Transverse colon (tissue), 4 donors: ENCODE measurements around the gene PTGFRN. TPM values are rescaled to one million over a fixed set of nuclear protein-coding genes. Genes with fewer than 3 reads are reported as not detected.

Experiments used
- DNase-seq: peaks from one replicate; pipeline ENCODE4 v3.0.0-alpha.2; 2019
- H3K27ac ChIP-seq, 4 donors: fragments of 200-600 bp; sonication (generic); 2 replicates each; pipeline ENCODE4 v1.5.1; 2016 to 2018; ENCODE audit warnings: inconsistent platforms in 4 of 4
- H3K27me3 ChIP-seq: fragments of 200-600 bp; sonication (generic); 2 replicates; pipeline ENCODE4 v1.5.1; 2017; ENCODE audit warnings: inconsistent platforms
- H3K36me3 ChIP-seq, 4 donors: fragments of 200-600 bp; sonication (generic); 2 replicates each; pipeline ENCODE4 v1.5.1; 2017 to 2019; ENCODE audit warnings: inconsistent platforms in 4 of 4
- H3K4me1 ChIP-seq, 4 donors: fragments of 200-600 bp; sonication (generic); 2 replicates each; pipeline ENCODE4 v1.5.1; 2017 to 2020; ENCODE audit warnings: inconsistent platforms in 4 of 4
- H3K4me3 ChIP-seq, 4 donors: fragments of 200-600 bp; sonication (generic); 1 replicate in 1 of 4; 2 replicates in 3 of 4; pipeline versions ENCODE4 v1.5.1 to v1.6.1; 2017 to 2019; ENCODE audit warnings: inconsistent platforms in 4 of 4
- H3K9me3 ChIP-seq, 2 donors: fragments of 200-600 bp; sonication (generic); 2 replicates each; pipeline ENCODE4 v1.5.1; 2017 to 2019; ENCODE audit warnings: inconsistent platforms in 2 of 2
- CTCF ChIP-seq, 5 experiments: fragments of 200-600 bp in 3 of 5; fragments of 450-650 bp in 2 of 5; sonication (generic) in 3 of 5; IDR thresholded peaks; 1 replicate in 2 of 5; 2 replicates in 3 of 5; pipeline ENCODE4 v1.5.1; 2016 to 2017; ENCODE audit warnings: antibody characterized with exemption in 5 of 5, inconsistent platforms in 3 of 5, mild to moderate bottlenecking in 2 of 5, moderate library complexity in 1 of 5
- EP300 ChIP-seq: sonication (generic); formaldehyde crosslinking; IDR thresholded peaks from one replicate; pipeline ENCODE4 v1.6.1; 2017; ENCODE audit warnings: antibody characterized with exemption, low read depth
- POLR2A ChIP-seq: fragments of 450-650 bp; IDR thresholded peaks from one replicate; pipeline ENCODE4 v1.6.1; 2016; ENCODE audit warnings: antibody characterized with exemption, mild to moderate bottlenecking, moderate library complexity
- POLR2AphosphoS5 ChIP-seq, 3 donors: sonication (generic); formaldehyde crosslinking; IDR thresholded peaks; one replicate each; pipeline ENCODE4 v1.6.1; 2016; ENCODE audit warnings: antibody characterized with exemption in 3 of 3
- WGBS, 2 donors: methylation state at CpG; one replicate each; pipeline ENCODE4 v1.1.5; 2018; ENCODE audit warnings: low coverage in 1 of 2; 5-methylcytosine and 5-hydroxymethylcytosine counted together
- in situ Hi-C, 4 donors: fragments of 200-750 bp; cut with MboI; loops; one replicate each; pipeline versions ENCODE4 v1.15.0 to v1.15.1; 2017; ENCODE audit warnings: low sequenced_read_pairs in 3 of 4, low pct_ligation_motif_present in 1 of 4, low pct_unique_long_range_greater_than_20kb in 1 of 4
- intact Hi-C: fragments of 100-400 bp; cut with DNase I; formaldehyde crosslinking; loops from one replicate; pipeline ENCODE4 v1.15.1; 2023; ENCODE audit warnings: low total_unique reads
- total RNA-seq, 4 donors: library from RNA; depleted of rRNA; stranded (reverse); fragments of >200 nt; gene quantifications; one replicate each; pipeline ENCODE4 v1.1.0, GENCODE V29; 2016

Gene PTGFRN
- total RNA-seq, 4 donors from 2014 or later, result 39.6 to 98.9 (median 73.9) TPM

GRCh38 chr1:117017648-117018047 lies 107.9 kb downstream of the PTGFRN start:
- Histone ChIP-seq H3K36me3 (no peaks in the 10 kb centered on the region), H3K27ac (no peak overlapping the region), H3K27me3 (no peaks in the 10 kb centered on the region), H3K4me1 (no peaks in the 10 kb centered on the region), H3K4me3 (no peak overlapping the region), H3K9me3 (no peaks in the 10 kb centered on the region)
- TF ChIP-seq CTCF (IDR thresholded peaks at IDR 0.05) (no peak), EP300 (no peak), POLR2A (no peak), POLR2AphosphoS5 (IDR thresholded peaks at IDR 0.05) (no peak)
- in situ Hi-C loops, result no loop called here
- WGBS, 2 donors, result 29% methylated on average over 3 of the region's 3 CpGs; no CpG with 5 or more reads in 1 of the 2 donors
- intact Hi-C loops, result no loop called here
- DNase-seq, result no peak

- Histone ChIP-seq H3K36me3 (no peaks in the 10 kb centered on the region), H3K27me3 (no peaks in the 10 kb centered on the region), H3K4me3 (no peak overlapping the region), H3K27ac (no peak overlapping the region), H3K4me1 (no peaks in the 10 kb centered on the region), H3K9me3 (no peaks in the 10 kb centered on the region)
- TF ChIP-seq POLR2AphosphoS5 (IDR thresholded peaks at IDR 0.05) (no peak), POLR2A (no peak), EP300 (no peak), CTCF (IDR thresholded peaks at IDR 0.05) (no peak)
- DNase-seq, result no peak
- in situ Hi-C loops (no loop called here), intact Hi-C loops (no loop called here)
- 36% methylated on average over 1 of the region's 1 CpG; no CpG with 5 or more reads in 1 of the 2 donors for WGBS, 2 donors
These were observed 110.9 kb downstream of the PTGFRN start for GRCh38 chr1:117020526-117021156.

DNA sequence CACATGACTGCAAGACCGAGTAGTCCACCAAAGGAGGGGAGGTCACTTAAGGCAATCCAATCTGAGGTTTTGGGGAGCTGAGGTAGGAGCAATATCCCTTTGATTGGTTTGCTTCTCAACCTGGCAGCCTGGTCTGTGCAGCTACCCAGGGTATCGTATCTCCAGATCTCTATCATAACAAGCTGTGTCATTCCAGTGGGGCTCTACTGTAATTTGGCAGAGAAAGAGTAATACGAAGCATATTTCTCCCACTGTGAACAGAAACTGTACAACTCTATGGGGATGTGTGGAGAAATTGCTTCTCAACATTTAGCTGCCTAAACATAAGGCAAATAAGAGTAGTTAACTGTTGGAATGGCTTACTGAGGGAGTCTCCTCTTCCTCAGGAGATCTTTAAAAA lies 112.4 kb downstream of the PTGFRN start:
- Histone ChIP-seq H3K4me1 (no peaks in the 10 kb centered on the region), H3K4me3 (no peak overlapping the region), H3K36me3 (no peaks in the 10 kb centered on the region), H3K27ac (no peak overlapping the region), H3K9me3 (no peaks in the 10 kb centered on the region), H3K27me3 (no peaks in the 10 kb centered on the region)
- WGBS, 2 donors, result 74 to 100% methylated on average over 1 to 3 of the region's 3 CpGs
- in situ Hi-C loops, result no loop called here
- TF ChIP-seq EP300 (no peak), POLR2AphosphoS5 (IDR thresholded peaks at IDR 0.05) (no peak), POLR2A (no peak), CTCF (IDR thresholded peaks at IDR 0.05) (no peak)
- no peak for DNase-seq
- intact Hi-C loops, result no loop called here

GRCh38 chr1:117025568-117025967 lies 115.9 kb downstream of the PTGFRN start:
- in situ Hi-C loops (loop anchor here in 2 of 4 donors (25.0 kb wide), 1 partner anchor 438 kb away; no protein-coding TSS in a partner anchor), intact Hi-C loops (no loop called here)
- Histone ChIP-seq H3K4me1 (no peaks in the 10 kb centered on the region), H3K27me3 (no peaks in the 10 kb centered on the region), H3K27ac (no peak overlapping the region), H3K4me3 (no peak overlapping the region), H3K9me3 (no peaks in the 10 kb centered on the region), H3K36me3 (no peaks in the 10 kb centered on the region)
- TF ChIP-seq CTCF (IDR thresholded peaks at IDR 0.05), result no peak
- no peak for TF ChIP-seq POLR2AphosphoS5 (IDR thresholded peaks at IDR 0.05)
- no peak for TF ChIP-seq POLR2A
- TF ChIP-seq EP300, result no peak
- no peak for DNase-seq
- 96 to 97% methylated on average over 6 to 7 of the region's 7 CpGs for WGBS, 2 donors
